Measurements from ENCODE around the gene CRLF3. TPM values are rescaled to one million over a fixed set of nuclear protein-coding genes. Genes with fewer than 3 reads are reported as not detected.
"Not testable (repeated sequence)": the region's sequence is repeated elsewhere in the genome, so short reads cannot be mapped to it uniquely, and the experiment has no call there.

Gene CRLF3
- total RNA-seq, 1 experiment from 2014 or later, result 28.6 TPM

DNA sequence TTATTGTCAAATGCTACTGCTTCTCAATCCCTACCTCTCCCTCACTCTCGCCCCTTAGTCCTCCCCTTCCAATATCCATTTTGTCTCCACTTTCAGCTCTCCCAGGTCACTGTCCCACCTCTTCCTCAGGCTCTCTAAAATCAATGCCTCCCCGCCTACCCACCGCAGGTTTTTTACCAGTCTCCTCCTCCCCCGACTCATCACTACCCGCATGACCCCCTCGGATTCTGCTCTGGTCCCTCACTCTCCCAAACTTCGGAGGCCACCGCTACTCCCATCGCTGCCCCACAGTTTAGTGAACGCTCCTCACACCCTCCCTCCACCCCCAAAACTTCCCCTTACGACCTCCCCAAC, 513 bp downstream of the CRLF3 start:
- H3K4me1 ChIP-seq (ENCODE audit: control insufficient read depth, insufficient read depth, low read length), result peaks cover 21% of the 10 kb centered on the region
- no TSS peak for BruUV-seq (replicated peaks)
- TF ChIP-seq, protein P1, sequence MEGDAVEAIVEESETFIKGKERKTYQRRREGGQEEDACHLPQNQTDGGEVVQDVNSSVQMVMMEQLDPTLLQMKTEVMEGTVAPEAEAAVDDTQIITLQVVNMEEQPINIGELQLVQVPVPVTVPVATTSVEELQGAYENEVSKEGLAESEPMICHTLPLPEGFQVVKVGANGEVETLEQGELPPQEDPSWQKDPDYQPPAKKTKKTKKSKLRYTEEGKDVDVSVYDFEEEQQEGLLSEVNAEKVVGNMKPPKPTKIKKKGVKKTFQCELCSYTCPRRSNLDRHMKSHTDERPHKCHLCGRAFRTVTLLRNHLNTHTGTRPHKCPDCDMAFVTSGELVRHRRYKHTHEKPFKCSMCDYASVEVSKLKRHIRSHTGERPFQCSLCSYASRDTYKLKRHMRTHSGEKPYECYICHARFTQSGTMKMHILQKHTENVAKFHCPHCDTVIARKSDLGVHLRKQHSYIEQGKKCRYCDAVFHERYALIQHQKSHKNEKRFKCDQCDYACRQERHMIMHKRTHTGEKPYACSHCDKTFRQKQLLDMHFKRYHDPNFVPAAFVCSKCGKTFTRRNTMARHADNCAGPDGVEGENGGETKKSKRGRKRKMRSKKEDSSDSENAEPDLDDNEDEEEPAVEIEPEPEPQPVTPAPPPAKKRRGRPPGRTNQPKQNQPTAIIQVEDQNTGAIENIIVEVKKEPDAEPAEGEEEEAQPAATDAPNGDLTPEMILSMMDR (IDR thresholded peaks at IDR 0.05), result no peak
- TF ChIP-seq, protein P2, sequence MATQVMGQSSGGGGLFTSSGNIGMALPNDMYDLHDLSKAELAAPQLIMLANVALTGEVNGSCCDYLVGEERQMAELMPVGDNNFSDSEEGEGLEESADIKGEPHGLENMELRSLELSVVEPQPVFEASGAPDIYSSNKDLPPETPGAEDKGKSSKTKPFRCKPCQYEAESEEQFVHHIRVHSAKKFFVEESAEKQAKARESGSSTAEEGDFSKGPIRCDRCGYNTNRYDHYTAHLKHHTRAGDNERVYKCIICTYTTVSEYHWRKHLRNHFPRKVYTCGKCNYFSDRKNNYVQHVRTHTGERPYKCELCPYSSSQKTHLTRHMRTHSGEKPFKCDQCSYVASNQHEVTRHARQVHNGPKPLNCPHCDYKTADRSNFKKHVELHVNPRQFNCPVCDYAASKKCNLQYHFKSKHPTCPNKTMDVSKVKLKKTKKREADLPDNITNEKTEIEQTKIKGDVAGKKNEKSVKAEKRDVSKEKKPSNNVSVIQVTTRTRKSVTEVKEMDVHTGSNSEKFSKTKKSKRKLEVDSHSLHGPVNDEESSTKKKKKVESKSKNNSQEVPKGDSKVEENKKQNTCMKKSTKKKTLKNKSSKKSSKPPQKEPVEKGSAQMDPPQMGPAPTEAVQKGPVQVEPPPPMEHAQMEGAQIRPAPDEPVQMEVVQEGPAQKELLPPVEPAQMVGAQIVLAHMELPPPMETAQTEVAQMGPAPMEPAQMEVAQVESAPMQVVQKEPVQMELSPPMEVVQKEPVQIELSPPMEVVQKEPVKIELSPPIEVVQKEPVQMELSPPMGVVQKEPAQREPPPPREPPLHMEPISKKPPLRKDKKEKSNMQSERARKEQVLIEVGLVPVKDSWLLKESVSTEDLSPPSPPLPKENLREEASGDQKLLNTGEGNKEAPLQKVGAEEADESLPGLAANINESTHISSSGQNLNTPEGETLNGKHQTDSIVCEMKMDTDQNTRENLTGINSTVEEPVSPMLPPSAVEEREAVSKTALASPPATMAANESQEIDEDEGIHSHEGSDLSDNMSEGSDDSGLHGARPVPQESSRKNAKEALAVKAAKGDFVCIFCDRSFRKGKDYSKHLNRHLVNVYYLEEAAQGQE (IDR thresholded peaks at IDR 0.05; ENCODE audit: insufficient read depth in 1 of 2, low read depth in 2 of 2, low read length in 1 of 2), result no peak
- TF ChIP-seq POLR2AphosphoS5 (IDR thresholded peaks at IDR 0.05; ENCODE audit: low read depth, low read length) (no peak), TCF7L2 (IDR thresholded peaks at IDR 0.05; ENCODE audit: low read depth, low read length) (no peak), SIN3A (IDR thresholded peaks at IDR 0.05; ENCODE audit: borderline replicate concordance, insufficient read depth, low read depth, low read length) (no peak)

DNA sequence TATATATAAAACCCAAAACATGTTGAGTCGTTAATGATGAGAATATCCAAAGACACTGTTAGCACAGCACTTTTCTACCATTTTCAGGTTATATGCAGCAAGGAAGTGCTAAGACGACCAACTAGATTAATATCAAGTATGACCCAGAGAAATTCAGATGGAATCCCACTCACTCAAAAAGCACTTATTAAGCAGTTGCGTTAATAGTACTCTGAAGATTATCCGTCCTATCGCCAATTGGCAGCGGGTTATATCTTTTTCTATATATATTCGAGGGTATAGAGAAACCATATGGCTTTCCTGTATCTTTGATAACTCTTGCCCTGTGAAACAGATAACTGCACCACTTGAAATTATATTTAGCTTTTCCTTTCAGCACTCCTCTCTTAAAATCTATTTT, 1.1 kb downstream of the CRLF3 start:
- CTCF ChIA-PET, result no interaction called here
- no peak for TF ChIP-seq TCF7L2 (IDR thresholded peaks at IDR 0.05; ENCODE audit: low read depth, low read length)
- TF ChIP-seq SIN3A (IDR thresholded peaks at IDR 0.05; ENCODE audit: borderline replicate concordance, insufficient read depth, low read depth, low read length), result no peak
- TF ChIP-seq, protein P2 (IDR thresholded peaks at IDR 0.05; ENCODE audit: insufficient read depth in 1 of 2, low read depth in 2 of 2, low read length in 1 of 2), result no peak
- no peak for TF ChIP-seq POLR2AphosphoS5 (IDR thresholded peaks at IDR 0.05; ENCODE audit: low read depth, low read length)
- TF ChIP-seq, protein P1 (IDR thresholded peaks at IDR 0.05), result no peak
- DNase-seq (ENCODE audit: low read depth, low spot score) (no peak), ATAC-seq (no peak)
- peak overlapping the region; percentile 72 to 85 for H3K4me3 ChIP-seq (ENCODE audit: low read depth in 2 of 2, low read length in 2 of 2)
- in situ Hi-C loops (cut with HindIII; ENCODE audit: low pct_unique_long_range_greater_than_20kb, low sequenced_read_pairs), result no loop called here
- no peaks in the 10 kb centered on the region for H3K9me3 ChIP-seq (ENCODE audit: control insufficient read depth, insufficient read depth, low read depth, low read length)
- BruUV-seq (replicated peaks), result no TSS peak
- H3K4me1 ChIP-seq (ENCODE audit: control insufficient read depth, insufficient read depth, low read length), result peaks cover 21% of the 10 kb centered on the region
- POLR2A ChIA-PET, result no interaction called here
- no peaks in the 10 kb centered on the region for H3K27me3 ChIP-seq (ENCODE audit: control insufficient read depth, insufficient read depth, low read length)
- H3K36me3 ChIP-seq (ENCODE audit: control insufficient read depth, insufficient read depth, low read length), result no peaks in the 10 kb centered on the region
- H3K27ac ChIP-seq (ENCODE audit: low read length), result peak overlapping the region; percentile 84
- intact Hi-C loops (cut with micrococcal nuclease; ENCODE audit: unreplicated experiment), result no loop called here

More for the DNA sequence above, 513 bp downstream of the CRLF3 start:
- ChIA-PET POLR2A (interaction anchor here (0.6 to 0.8 kb wide), 2 partner anchors 161 to 278 kb away, joined by 3 to 4 read pairs; no protein-coding TSS in a partner anchor), CTCF (interaction anchor here (0.5 to 0.7 kb wide), 5 partner anchors 9 to 1975 kb away, joined by 3 to 4 read pairs (median 3); no protein-coding TSS in a partner anchor)
- Histone ChIP-seq H3K36me3 (ENCODE audit: control insufficient read depth, insufficient read depth, low read length) (no peaks in the 10 kb centered on the region), H3K27me3 (ENCODE audit: control insufficient read depth, insufficient read depth, low read length) (no peaks in the 10 kb centered on the region), H3K4me3 (ENCODE audit: low read depth in 2 of 2, low read length in 2 of 2) (peak overlapping the region; percentile 72 to 85), H3K9me3 (ENCODE audit: control insufficient read depth, insufficient read depth, low read depth, low read length) (no peaks in the 10 kb centered on the region), H3K27ac (ENCODE audit: low read length) (peak overlapping the region; percentile 84)
- DNase-seq (ENCODE audit: low read depth, low spot score), result no peak
- intact Hi-C loops (cut with micrococcal nuclease; ENCODE audit: unreplicated experiment), result no loop called here
- in situ Hi-C loops (cut with HindIII; ENCODE audit: low pct_unique_long_range_greater_than_20kb, low sequenced_read_pairs), result no loop called here
- ATAC-seq, result peak; percentile 7; the same call in 1 of the 2 replicates

DNA sequence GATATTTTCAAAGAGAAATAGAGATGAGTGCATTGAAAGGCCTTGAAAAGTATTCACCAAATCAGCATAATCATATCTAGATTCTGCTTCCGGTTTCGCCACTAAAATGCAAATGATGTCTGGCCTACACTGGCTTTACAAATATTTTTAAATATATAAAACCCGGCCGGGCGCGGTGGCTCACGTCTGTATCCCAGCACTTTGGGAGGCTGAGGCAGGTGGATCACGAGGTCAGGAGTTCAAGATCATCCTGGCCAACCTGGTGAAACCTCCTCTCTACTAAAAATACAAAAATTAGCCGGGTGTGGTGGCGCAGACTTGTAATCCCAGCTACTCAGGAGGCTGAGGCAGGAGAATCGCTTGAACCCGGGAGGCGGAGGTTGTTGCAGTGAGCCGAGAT, 1.6 kb downstream of the CRLF3 start:
- CTCF ChIA-PET, result not testable (repeated sequence)

More for the DNA sequence above, 1.6 kb downstream of the CRLF3 start:
- intact Hi-C loops (cut with micrococcal nuclease; ENCODE audit: unreplicated experiment); POLR2A ChIA-PET; H3K9me3 ChIP-seq (ENCODE audit: control insufficient read depth, insufficient read depth, low read depth, low read length); in situ Hi-C loops (cut with HindIII; ENCODE audit: low pct_unique_long_range_greater_than_20kb, low sequenced_read_pairs); DNase-seq (ENCODE audit: low read depth, low spot score); BruUV-seq (replicated peaks); ATAC-seq; H3K27me3 ChIP-seq (ENCODE audit: control insufficient read depth, insufficient read depth, low read length); H3K36me3 ChIP-seq (ENCODE audit: control insufficient read depth, insufficient read depth, low read length): not testable (repeated sequence)
- Histone ChIP-seq H3K4me1 (ENCODE audit: control insufficient read depth, insufficient read depth, low read length) (peaks cover 21% of the 10 kb centered on the region), H3K4me3 (ENCODE audit: low read depth in 2 of 2, low read length in 2 of 2) (peak overlapping the region; percentile 72 to 85), H3K27ac (ENCODE audit: low read length) (0 out of 2 replicates have a peak overlapping the region, but pooled peaks have one; percentile 9)

All from Panc1 (cell line).